Subcutaneous adipose tissue (tissue), 4 donors: ENCODE data around the gene UBE2J1. TPM values are rescaled to one million over a fixed set of nuclear protein-coding genes. Genes with fewer than 3 reads are reported as not detected.

Experiments used
- total RNA-seq, 4 donors: library from RNA; depleted of rRNA; stranded (reverse); fragments of >200 nt; gene quantifications; one replicate each; pipeline ENCODE4 v1.1.0, GENCODE V29; 2016
- TF ChIP-seq, protein P1 (sequence below): fragments of 450-650 bp; IDR thresholded peaks from one replicate; pipeline ENCODE4 v1.5.1; 2016; ENCODE audit warnings: low read depth, mild to moderate bottlenecking, control low read depth, antibody characterized with exemption, moderate library complexity

UBE2J1 gene
- total RNA-seq, 4 donors from 2014 or later: 20.9 to 48.3 (median 27.8) TPM

DNA sequence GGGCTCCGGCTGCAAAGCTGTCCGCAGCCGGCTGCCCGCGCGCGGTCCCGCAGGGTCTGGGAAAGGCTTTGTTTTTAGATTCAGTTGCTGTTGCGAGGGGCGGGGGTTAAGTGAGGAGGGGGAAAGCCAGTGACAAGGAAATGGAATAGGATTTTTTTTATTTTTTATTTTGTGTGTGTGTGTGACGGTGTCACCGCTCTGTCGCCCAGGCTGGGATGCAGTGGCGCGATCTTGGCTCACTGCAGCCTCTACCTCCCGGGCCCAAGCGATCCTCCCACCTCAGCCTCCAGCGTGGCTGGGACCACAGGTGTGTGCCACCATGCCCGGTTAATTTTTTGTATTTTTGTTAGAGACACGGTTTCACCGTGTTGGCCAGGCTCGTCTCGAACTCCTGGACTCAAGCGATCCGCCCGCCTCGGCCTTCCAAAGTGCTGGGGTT, 615 bp upstream of the UBE2J1 start:
- TF ChIP-seq, protein P1, sequence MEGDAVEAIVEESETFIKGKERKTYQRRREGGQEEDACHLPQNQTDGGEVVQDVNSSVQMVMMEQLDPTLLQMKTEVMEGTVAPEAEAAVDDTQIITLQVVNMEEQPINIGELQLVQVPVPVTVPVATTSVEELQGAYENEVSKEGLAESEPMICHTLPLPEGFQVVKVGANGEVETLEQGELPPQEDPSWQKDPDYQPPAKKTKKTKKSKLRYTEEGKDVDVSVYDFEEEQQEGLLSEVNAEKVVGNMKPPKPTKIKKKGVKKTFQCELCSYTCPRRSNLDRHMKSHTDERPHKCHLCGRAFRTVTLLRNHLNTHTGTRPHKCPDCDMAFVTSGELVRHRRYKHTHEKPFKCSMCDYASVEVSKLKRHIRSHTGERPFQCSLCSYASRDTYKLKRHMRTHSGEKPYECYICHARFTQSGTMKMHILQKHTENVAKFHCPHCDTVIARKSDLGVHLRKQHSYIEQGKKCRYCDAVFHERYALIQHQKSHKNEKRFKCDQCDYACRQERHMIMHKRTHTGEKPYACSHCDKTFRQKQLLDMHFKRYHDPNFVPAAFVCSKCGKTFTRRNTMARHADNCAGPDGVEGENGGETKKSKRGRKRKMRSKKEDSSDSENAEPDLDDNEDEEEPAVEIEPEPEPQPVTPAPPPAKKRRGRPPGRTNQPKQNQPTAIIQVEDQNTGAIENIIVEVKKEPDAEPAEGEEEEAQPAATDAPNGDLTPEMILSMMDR: no peak

DNA sequence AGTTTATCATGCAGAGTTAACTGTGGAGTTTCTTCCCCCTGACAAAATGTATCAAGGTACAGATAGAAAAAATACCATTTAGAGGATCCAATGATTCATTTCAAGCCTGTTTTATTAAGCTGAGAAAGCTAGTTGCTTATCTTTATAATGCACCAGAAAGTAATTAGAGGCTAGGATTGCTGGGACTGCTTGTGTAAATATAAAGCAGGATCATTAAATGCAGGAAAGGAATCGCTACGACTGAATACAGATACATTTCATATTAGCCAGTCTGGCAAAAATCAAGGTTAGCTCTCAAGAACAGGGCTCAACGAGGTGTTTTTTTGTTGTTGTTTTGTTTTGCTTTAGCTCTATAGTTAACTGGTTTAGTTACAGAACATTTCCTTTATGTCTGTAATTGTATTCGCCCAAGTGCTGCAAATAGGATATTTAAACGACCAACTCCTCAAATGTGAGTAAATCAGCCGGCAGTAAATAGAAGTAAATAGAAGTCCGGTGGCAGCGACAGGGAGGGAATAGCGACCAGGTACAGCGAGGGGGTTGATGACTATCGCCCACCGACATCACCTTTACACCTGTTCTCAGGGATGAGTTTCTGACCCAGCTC, 748 bp downstream of the UBE2J1 start:
- TF ChIP-seq, protein P1: no peak

DNA sequence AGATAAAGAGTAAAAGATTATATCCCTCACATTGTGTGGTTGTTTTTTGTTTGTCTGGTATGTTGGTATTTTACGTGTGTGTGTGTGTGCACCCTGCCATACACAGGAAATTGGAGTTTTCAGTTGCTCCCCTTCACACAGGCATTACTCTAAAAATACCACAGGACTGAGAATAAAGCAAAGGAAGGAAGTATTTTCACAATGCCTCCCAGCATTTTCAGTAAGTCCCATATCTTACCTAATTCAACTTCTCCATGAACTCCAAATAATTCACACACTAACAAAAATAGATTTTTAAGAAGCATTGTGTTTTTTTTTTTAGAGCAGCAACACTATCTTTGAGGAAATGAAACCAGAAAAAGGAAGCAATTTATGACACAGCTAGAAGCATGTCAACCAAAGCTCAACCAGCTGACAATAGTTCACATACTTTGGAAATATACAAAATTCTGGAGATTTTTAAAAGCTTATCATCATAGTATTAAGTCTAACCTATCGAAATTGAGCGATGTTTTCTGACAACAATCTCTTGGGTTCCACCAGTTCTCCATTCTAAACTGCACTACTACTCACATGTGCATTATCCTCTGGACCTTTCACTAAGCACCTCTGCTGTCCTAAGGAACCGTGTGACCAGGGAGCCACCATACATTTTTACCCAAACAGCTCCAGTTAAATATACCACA, 2.1 kb downstream of the UBE2J1 start:
- TF ChIP-seq, protein P1: no peak

DNA sequence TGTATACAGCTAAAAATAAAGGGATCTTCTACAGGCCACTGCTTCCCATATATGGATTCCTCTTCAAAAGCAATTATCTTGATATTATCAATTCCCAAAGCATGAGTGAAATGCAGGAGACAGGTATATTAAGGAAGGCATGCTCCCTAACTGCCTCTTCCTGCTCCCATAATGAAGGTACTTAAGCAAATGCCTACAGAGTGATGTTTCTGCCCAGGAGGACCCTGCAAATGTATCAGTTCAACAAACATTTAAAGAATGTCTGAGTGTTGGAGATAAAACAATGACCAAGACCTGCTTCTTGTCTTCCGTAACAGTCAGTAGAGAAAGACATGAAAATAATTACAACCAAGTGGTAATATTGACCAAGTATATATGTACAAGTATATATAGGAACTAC, 4.2 kb downstream of the UBE2J1 start:
- TF ChIP-seq, protein P1: no peak

DNA sequence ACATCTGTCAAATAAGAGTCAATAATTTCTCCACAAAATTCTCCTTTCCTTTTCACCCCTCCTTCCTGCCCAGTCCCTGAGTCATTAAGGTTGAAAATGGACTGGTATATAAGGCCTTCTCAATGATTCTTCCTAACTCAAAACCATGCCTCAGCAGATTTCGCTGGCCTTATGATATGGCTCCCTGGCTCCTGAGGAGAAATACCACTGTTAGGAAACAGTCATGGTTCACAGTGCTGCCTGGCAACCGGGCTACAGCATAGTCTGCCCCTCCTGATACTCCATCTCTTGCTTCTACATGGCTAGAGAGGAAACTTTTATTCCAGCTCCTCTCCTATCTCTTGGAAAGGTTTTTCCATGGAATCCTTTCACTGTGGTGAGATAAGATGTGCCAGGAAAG, 4.7 kb downstream of the UBE2J1 start:
- TF ChIP-seq, protein P1: no peak

DNA sequence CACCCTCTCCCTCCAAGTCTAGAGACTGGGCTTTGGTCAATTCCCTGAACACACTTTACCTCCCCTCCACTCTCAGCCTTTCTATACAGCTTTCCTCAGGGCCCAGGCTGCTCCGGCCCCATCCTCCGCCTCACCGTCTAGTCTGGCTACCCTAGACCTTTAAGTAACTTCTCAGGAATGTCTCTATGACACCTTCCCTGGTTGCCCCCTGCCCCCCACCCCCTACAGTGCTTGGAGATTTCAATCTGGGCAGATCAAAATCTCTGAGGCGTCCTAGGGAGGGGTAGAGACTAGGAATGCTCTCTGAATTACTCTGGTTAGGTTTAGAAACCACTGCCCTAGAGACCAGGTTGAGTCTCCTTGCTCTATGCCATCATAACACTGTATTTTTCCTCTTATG, 6.1 kb downstream of the UBE2J1 start:
- TF ChIP-seq, protein P1: no peak

DNA sequence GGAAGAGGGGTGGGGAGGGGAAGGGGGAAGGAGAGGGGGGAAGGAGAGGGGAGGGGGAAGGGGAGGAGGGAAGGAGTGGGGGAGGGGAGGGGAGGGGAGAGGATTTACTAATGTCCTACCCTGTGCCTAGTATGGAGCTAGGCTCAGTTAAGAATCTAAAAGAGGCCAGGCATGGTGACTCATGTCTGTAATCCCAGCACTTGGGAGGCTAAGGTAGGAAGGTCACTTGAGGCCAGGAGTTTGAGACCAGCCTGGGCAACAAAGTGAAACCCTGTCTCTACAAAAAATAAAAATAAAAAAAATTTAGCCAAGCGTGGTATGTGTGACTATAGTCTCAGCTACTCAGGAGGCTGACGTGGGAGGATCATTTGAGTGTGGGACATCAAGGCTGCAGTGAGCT, 13.0 kb downstream of the UBE2J1 start:
- TF ChIP-seq, protein P1: no peak
